ENCODE measurements around the gene SWI5. TPM values are rescaled to one million over a fixed set of nuclear protein-coding genes. Genes with fewer than 3 reads are reported as not detected.
"Not testable (repeated sequence)": the region's sequence is repeated elsewhere in the genome, so short reads cannot be mapped to it uniquely, and the experiment has no call there.

Gene SWI5
- 24.1 and 42.3 TPM in 2 replicates for total RNA-seq (2014; rRNA removed; shearing (Covaris generic); ENCODE audit: low replicate concordance)

- Histone ChIP-seq H3K36me3 (peaks cover 29% of the 10 kb centered on the region), H3K27me3 (no peaks in the 10 kb centered on the region), H3K4me3 (peak within 1 kb of the TSS; percentile 97), H3K9me3 (no peaks in the 10 kb centered on the region)
- peak; percentile 97 for DNase-seq
These were observed at the start of gene SWI5 for GRCh38 chr9:128276008-128276573. Gene SWI5 (plus strand): TSS chr9:128276276.

- Histone ChIP-seq H3K36me3 (no peaks in the 10 kb centered on the region), H3K9me3 (no peaks in the 10 kb centered on the region), H3K4me3 (no peak overlapping the region), H3K27me3 (no peaks in the 10 kb centered on the region)
- DNase-seq, result no peak
These were observed 49.7 kb upstream of the SWI5 start for GRCh38 chr9:128226412-128226801.

GRCh38 chr9:128230897-128231296, 45.2 kb upstream of the SWI5 start:
- not testable (repeated sequence) for H3K4me3 ChIP-seq, DNase-seq, H3K27me3 ChIP-seq, H3K36me3 ChIP-seq, H3K9me3 ChIP-seq

- no peaks in the 10 kb centered on the region for H3K27me3 ChIP-seq
- no peak overlapping the region for H3K4me3 ChIP-seq
- H3K9me3 ChIP-seq, result no peaks in the 10 kb centered on the region
- DNase-seq, result no peak
- no peaks in the 10 kb centered on the region for H3K36me3 ChIP-seq
These were observed 44.2 kb upstream of the SWI5 start for GRCh38 chr9:128231638-128232527.

GRCh38 chr9:128232528-128233428, 43.3 kb upstream of the SWI5 start:
- H3K27me3 ChIP-seq, result no peaks in the 10 kb centered on the region
- no peak for DNase-seq
- no peak overlapping the region for H3K4me3 ChIP-seq
- H3K9me3 ChIP-seq, result no peaks in the 10 kb centered on the region
- H3K36me3 ChIP-seq, result no peaks in the 10 kb centered on the region

GRCh38 chr9:128233817-128234406, 42.2 kb upstream of the SWI5 start:
- Histone ChIP-seq H3K36me3 (no peaks in the 10 kb centered on the region), H3K9me3 (no peaks in the 10 kb centered on the region), H3K4me3 (no peak overlapping the region), H3K27me3 (no peaks in the 10 kb centered on the region)
- DNase-seq, result no peak

GRCh38 chr9:128242124-128242523, 34.0 kb upstream of the SWI5 start:
- no peak overlapping the region for H3K4me3 ChIP-seq
- H3K27me3 ChIP-seq, result no peaks in the 10 kb centered on the region
- no peak for DNase-seq
- no peaks in the 10 kb centered on the region for H3K36me3 ChIP-seq
- no peaks in the 10 kb centered on the region for H3K9me3 ChIP-seq

- no peaks in the 10 kb centered on the region for H3K9me3 ChIP-seq
- H3K27me3 ChIP-seq, result no peaks in the 10 kb centered on the region
- H3K36me3 ChIP-seq, result no peaks in the 10 kb centered on the region
- no peak for DNase-seq
- no peak overlapping the region for H3K4me3 ChIP-seq
These were observed 33.3 kb upstream of the SWI5 start for GRCh38 chr9:128242828-128243214.

- H3K27me3 ChIP-seq, result no peaks in the 10 kb centered on the region
- H3K9me3 ChIP-seq, result no peaks in the 10 kb centered on the region
- H3K36me3 ChIP-seq, result no peaks in the 10 kb centered on the region
- no peak for DNase-seq
- H3K4me3 ChIP-seq, result no peak overlapping the region
These were observed 32.7 kb upstream of the SWI5 start for GRCh38 chr9:128243215-128244018.

- H3K9me3 ChIP-seq, result no peaks in the 10 kb centered on the region
- H3K27me3 ChIP-seq, result no peaks in the 10 kb centered on the region
- H3K36me3 ChIP-seq, result no peaks in the 10 kb centered on the region
- no peak for DNase-seq
- H3K4me3 ChIP-seq, result 0 out of 2 replicates have a peak overlapping the region, but pooled peaks have one; percentile 15
These were observed 31.8 kb upstream of the SWI5 start for GRCh38 chr9:128244091-128244836.

GRCh38 chr9:128244837-128245231, 31.2 kb upstream of the SWI5 start:
- H3K36me3 ChIP-seq, result no peaks in the 10 kb centered on the region
- DNase-seq, result peak; percentile 77
- no peaks in the 10 kb centered on the region for H3K9me3 ChIP-seq
- H3K4me3 ChIP-seq, result 0 out of 2 replicates have a peak overlapping the region, but pooled peaks have one; percentile 15
- H3K27me3 ChIP-seq, result no peaks in the 10 kb centered on the region

GRCh38 chr9:128245421-128246151, 30.5 kb upstream of the SWI5 start:
- DNase-seq, result peak; percentile 64
- Histone ChIP-seq H3K27me3 (no peaks in the 10 kb centered on the region), H3K9me3 (no peaks in the 10 kb centered on the region), H3K4me3 (no peak overlapping the region), H3K36me3 (no peaks in the 10 kb centered on the region)

GRCh38 chr9:128246471-128246870, 29.6 kb upstream of the SWI5 start:
- Histone ChIP-seq H3K4me3 (no peak overlapping the region), H3K36me3 (no peaks in the 10 kb centered on the region), H3K27me3 (no peaks in the 10 kb centered on the region), H3K9me3 (no peaks in the 10 kb centered on the region)
- DNase-seq, result no peak

- Histone ChIP-seq H3K9me3 (no peaks in the 10 kb centered on the region), H3K36me3 (no peaks in the 10 kb centered on the region), H3K27me3 (no peaks in the 10 kb centered on the region), H3K4me3 (no peak overlapping the region)
- DNase-seq, result no peak
These were observed 28.8 kb upstream of the SWI5 start for GRCh38 chr9:128247226-128247803.

- Histone ChIP-seq H3K36me3 (no peaks in the 10 kb centered on the region), H3K27me3 (no peaks in the 10 kb centered on the region), H3K4me3 (no peak overlapping the region), H3K9me3 (no peaks in the 10 kb centered on the region)
- no peak for DNase-seq
These were observed 26.5 kb upstream of the SWI5 start for GRCh38 chr9:128249558-128249907.

All from MG63 (cell line).